Activated CD4-positive, alpha-beta memory T cell treated with anti-CD3 and anti-CD28 coated beads for 36 hours (primary cell): ENCODE data around the gene SLC35A2. TPM values are rescaled to one million over a fixed set of nuclear protein-coding genes. Genes with fewer than 3 reads are reported as not detected.
A peak's percentile ranks its signal among the peaks of the same experiment; 100 is the strongest.

Experiments used
- CTCF ChIA-PET: fragments of 350-600 bp; sonication (Branson Sonifier 250); formaldehyde crosslinking; loops from one replicate; lab custom pipeline; 2021; ENCODE audit warnings: antibody characterized with exemption, inconsistent platforms; lab: Charles Lee
- POLR2A ChIA-PET: fragments of 350-600 bp; sonication (Branson Sonifier 250); formaldehyde crosslinking; loops from one replicate; lab custom pipeline; 2021; ENCODE audit warnings: antibody characterized with exemption; lab: Charles Lee
- DNase-seq: peaks from one replicate; pipeline ENCODE4 v3.0.0-alpha.2; 2020
- H3K27ac Mint-ChIP-seq: one replicate; pipeline ENCODE4 v1.8.0; 2021; ENCODE audit warnings: mixed read lengths
- H3K27me3 Mint-ChIP-seq: one replicate; pipeline ENCODE4 v1.8.0; 2021; ENCODE audit warnings: mixed read lengths
- H3K36me3 Mint-ChIP-seq: one replicate; pipeline ENCODE4 v1.8.0; 2021; ENCODE audit warnings: mixed read lengths
- H3K4me1 Mint-ChIP-seq: one replicate; pipeline ENCODE4 v1.8.0; 2021; ENCODE audit warnings: low read depth, mixed read lengths
- H3K4me3 Mint-ChIP-seq: one replicate; pipeline ENCODE4 v1.8.0; 2021; ENCODE audit warnings: mild to moderate bottlenecking, mixed read lengths
- H3K9me3 Mint-ChIP-seq: one replicate; pipeline ENCODE4 v1.8.0; 2021; ENCODE audit warnings: mixed read lengths
- intact Hi-C: fragments of 100-400 bp; cut with micrococcal nuclease; formaldehyde crosslinking; loops from one replicate; pipeline ENCODE4 v1.15.1; 2023
- total RNA-seq, 2 experiments: library from RNA; stranded (reverse); gene quantifications; one replicate each; pipeline ENCODE4 v1.2.3, GENCODE V29; 2021

SLC35A2 gene
- total RNA-seq, 2 experiments from 2014 or later: 16.9 to 19.2 TPM

DNA sequence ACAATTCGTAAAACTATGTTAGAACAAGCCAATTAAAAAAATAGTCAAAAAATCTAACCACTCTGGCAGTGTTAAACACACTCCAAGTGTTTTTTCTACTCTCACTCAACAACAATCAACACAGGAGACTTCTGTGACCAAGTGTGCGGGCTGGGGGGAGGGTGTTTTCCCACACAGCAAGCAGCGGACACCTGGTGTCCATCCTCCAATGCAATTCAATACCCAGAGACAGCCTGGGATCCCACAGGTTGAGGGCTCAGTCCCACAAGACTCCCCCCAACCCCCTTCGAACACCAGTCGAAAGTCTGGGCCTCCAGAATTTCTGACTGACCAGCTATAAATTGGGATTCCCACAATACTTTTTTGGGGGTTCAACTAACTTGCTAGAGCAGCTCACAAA is 15.7 kb upstream of the SLC35A2 start:
- H3K4me3 Mint-ChIP-seq: no peak overlapping the region
- intact Hi-C loops: no loop called here
- no peak overlapping the region for H3K27ac Mint-ChIP-seq
- POLR2A ChIA-PET: interaction anchor here (1.0 to 4.2 kb wide), 3 partner anchors 7 to 12 kb away, joined by 3 to 13 read pairs (median 4); partner anchors contain the start of gene PIM2
- H3K4me1 Mint-ChIP-seq: peaks cover 34% of the 10 kb centered on the region
- DNase-seq: no peak
- H3K27me3 Mint-ChIP-seq: no peaks in the 10 kb centered on the region
- H3K36me3 Mint-ChIP-seq: peaks cover 31% of the 10 kb centered on the region
- no peaks in the 10 kb centered on the region for H3K9me3 Mint-ChIP-seq
- CTCF ChIA-PET: interaction anchor here (0.8 to 1.1 kb wide), 2 partner anchors 10 to 18 kb away, joined by 3 read pairs; no protein-coding TSS in a partner anchor

GRCh38 chrX:48924270-48924669 is 12.8 kb upstream of the SLC35A2 start:
- Mint-ChIP-seq H3K27me3 (no peaks in the 10 kb centered on the region), H3K36me3 (peaks cover 41% of the 10 kb centered on the region), H3K27ac (peak overlapping the region; percentile 87), H3K4me3 (no peak overlapping the region), H3K4me1 (peaks cover 48% of the 10 kb centered on the region), H3K9me3 (no peaks in the 10 kb centered on the region)
- ChIA-PET POLR2A (no interaction called here), CTCF (interaction anchor here (2.0 kb wide), 1 partner anchor 22 kb away, joined by 6 read pairs; no protein-coding TSS in a partner anchor)
- intact Hi-C loops: no loop called here
- peak; percentile 16 for DNase-seq

GRCh38 chrX:48923771-48924170 is 12.3 kb upstream of the SLC35A2 start:
- no peaks in the 10 kb centered on the region for H3K9me3 Mint-ChIP-seq
- H3K4me1 Mint-ChIP-seq: peaks cover 48% of the 10 kb centered on the region
- ChIA-PET CTCF (interaction anchor here (2.0 kb wide), 1 partner anchor 23 kb away, joined by 6 read pairs; no protein-coding TSS in a partner anchor), POLR2A (no interaction called here)
- no peak overlapping the region for H3K4me3 Mint-ChIP-seq
- intact Hi-C loops: no loop called here
- H3K27me3 Mint-ChIP-seq: no peaks in the 10 kb centered on the region
- H3K27ac Mint-ChIP-seq: peak overlapping the region; percentile 87
- no peak for DNase-seq
- H3K36me3 Mint-ChIP-seq: peaks cover 44% of the 10 kb centered on the region

- H3K27me3 Mint-ChIP-seq: peaks cover 4% of the 10 kb centered on the region
- H3K9me3 Mint-ChIP-seq: no peaks in the 10 kb centered on the region
- H3K4me3 Mint-ChIP-seq: peak overlapping the region; percentile 98
- peak overlapping the region; percentile 99 for H3K27ac Mint-ChIP-seq
- intact Hi-C loops: no loop called here
- ChIA-PET CTCF (interaction anchor here (1.1 to 1.8 kb wide), 2 partner anchors 17 to 18 kb away, joined by 3 to 5 read pairs; no protein-coding TSS in a partner anchor), POLR2A (interaction anchor here (1.4 to 8.8 kb wide), 3 partner anchors 8 to 18 kb away, joined by 8 to 286 read pairs (median 13); no protein-coding TSS in a partner anchor)
- peaks cover 40% of the 10 kb centered on the region for H3K4me1 Mint-ChIP-seq
- peaks cover 68% of the 10 kb centered on the region for H3K36me3 Mint-ChIP-seq
- DNase-seq: no peak
These were observed 9.3 kb upstream of the SLC35A2 start for GRCh38 chrX:48920718-48921104.

DNA sequence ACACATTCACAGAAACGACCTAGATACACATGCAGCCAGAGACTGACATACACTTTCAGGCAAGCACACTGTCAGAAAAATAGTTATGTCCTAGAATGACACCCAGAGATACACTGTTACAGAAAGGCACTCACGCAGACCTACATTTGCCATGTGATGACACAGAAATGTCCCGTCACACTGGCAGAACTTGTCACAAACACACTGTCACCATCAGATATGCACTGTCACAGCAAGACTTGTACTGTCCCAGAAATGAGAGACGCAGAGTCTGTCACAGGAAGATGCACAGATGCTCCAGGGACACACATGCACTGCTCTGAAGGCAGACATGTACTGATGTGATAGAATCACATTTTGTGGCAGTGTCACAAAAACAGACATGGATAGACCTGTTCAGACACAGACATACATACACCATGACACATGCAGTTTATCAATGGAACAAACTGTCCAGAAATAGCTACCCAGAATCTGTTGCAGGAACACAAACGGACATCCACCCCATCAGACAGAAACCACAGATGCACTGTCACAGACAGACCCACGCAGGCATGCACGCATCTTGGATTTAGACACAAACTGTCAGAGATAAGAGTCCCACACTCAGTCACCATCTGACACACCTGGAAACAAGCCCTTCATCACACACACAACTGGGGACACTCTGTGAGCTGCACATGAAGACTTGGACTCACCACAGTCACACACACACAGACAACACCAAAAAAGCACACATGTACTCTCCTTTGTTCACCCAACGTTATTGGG is 8.7 kb upstream of the SLC35A2 start:
- H3K9me3 Mint-ChIP-seq: no peaks in the 10 kb centered on the region
- peaks cover 35% of the 10 kb centered on the region for H3K4me1 Mint-ChIP-seq
- CTCF ChIA-PET: interaction anchor here (1.0 to 1.8 kb wide), 5 partner anchors 17 to 26 kb away, joined by 3 to 6 read pairs (median 5); no protein-coding TSS in a partner anchor
- DNase-seq: peak; percentile 68
- peak overlapping the region; percentile 99 for H3K27ac Mint-ChIP-seq
- H3K36me3 Mint-ChIP-seq: peaks cover 69% of the 10 kb centered on the region
- intact Hi-C loops: loop anchor here (1.0 to 10.0 kb wide), 8 partner anchors 17 to 381 kb away; partner anchors contain the start of genes HDAC6, PQBP1, TBC1D25 and TFE3
- H3K27me3 Mint-ChIP-seq: peaks cover 4% of the 10 kb centered on the region
- POLR2A ChIA-PET: interaction anchor here (0.9 to 8.8 kb wide), 7 partner anchors 8 to 38 kb away, joined by 3 to 286 read pairs (median 5); no protein-coding TSS in a partner anchor
- H3K4me3 Mint-ChIP-seq: peak overlapping the region; percentile 98

DNA sequence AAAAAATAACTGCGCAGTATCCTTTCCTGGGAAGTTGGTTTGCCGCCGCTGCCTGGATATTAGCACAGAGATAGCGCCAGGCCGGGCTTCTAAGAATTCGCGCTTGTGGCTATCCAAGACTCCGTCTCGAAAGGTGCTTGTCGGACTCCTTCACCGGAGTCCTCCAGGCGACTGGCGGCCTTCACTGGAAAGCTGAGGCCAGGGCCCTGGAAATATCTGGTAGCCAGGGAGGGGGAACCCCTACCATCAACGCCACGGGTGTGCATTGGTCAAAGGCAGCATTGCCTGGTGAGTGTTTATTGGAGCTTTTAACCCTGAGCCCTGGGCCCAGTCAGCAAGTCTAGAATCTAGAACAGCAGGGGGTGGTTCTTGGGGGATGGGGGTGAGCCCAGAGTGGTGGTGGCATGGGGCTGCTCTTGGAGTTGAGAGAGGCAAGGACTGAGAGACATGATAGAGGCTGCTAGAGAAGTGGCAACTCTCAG is 8.0 kb upstream of the SLC35A2 start:
- Mint-ChIP-seq H3K27ac (peak overlapping the region; percentile 99), H3K4me3 (peak overlapping the region; percentile 98), H3K4me1 (peaks cover 40% of the 10 kb centered on the region), H3K27me3 (peaks cover 4% of the 10 kb centered on the region), H3K36me3 (peaks cover 74% of the 10 kb centered on the region), H3K9me3 (no peaks in the 10 kb centered on the region)
- DNase-seq: peak; percentile 75
- CTCF ChIA-PET: interaction anchor here (0.6 to 1.6 kb wide), 4 partner anchors 18 to 27 kb away, joined by 3 to 6 read pairs (median 6); no protein-coding TSS in a partner anchor
- POLR2A ChIA-PET: interaction anchor here (0.6 to 8.8 kb wide), 7 partner anchors 9 to 321 kb away, joined by 3 to 286 read pairs (median 5); no protein-coding TSS in a partner anchor
- intact Hi-C loops: loop anchor here (1.0 to 10.0 kb wide), 8 partner anchors 18 to 380 kb away; partner anchors contain the start of genes HDAC6, PQBP1, TBC1D25 and TFE3

DNA sequence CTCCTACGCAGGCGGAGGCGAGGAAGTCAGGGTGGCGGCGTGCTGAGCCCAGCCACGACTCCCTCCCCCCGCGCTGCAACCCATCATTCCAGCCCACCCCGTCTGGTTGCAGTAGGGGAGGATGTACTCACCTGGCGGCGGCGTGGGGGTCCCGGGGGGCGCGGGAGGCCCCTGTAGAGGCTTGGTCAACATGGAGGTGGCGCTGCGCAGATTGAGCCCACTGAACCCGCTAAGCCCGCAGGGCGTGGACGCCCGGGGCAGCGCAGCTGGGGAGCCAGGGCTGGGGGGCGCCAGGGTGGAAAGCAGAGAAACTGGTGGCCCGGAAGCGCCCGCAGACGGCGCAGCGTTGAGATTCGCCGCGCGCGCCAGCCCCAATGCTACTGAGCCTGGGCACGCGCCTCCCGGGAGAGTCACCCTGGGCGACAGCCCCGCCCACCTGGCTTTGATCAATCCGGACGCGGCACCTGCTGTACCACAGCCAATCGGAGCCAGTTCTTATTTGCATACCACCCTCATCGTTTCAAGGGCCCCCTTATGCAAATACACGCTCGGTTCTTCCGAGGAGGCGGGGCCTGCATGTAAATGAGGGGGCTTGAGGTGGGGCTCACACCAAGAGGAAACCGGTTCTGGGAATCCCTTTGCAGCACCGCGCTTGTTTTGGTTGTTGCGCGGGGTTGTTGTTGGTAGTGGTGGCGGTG is 7.3 kb upstream of the SLC35A2 start, which contains the start of gene PIM2:
Gene PIM2 (minus strand): TSS at position 382 of the 698 bp plus-strand sequence. CDS start 190 bp downstream, at position 192.
- Mint-ChIP-seq H3K36me3 (peaks cover 75% of the 10 kb centered on the region), H3K27me3 (peaks cover 4% of the 10 kb centered on the region), H3K4me3 (peak within 1 kb of the TSS; percentile 98), H3K27ac (peak within 1 kb of the TSS; percentile 99), H3K9me3 (no peaks in the 10 kb centered on the region), H3K4me1 (peaks cover 41% of the 10 kb centered on the region)
- ChIA-PET POLR2A (interaction anchor here (0.6 to 8.8 kb wide), 7 partner anchors 8 to 321 kb away, joined by 3 to 286 read pairs (median 5); no protein-coding TSS in a partner anchor), CTCF (interaction anchor here (0.6 to 1.6 kb wide), 4 partner anchors 19 to 27 kb away, joined by 3 to 6 read pairs (median 6); no protein-coding TSS in a partner anchor)
- intact Hi-C loops: loop anchor here (1.0 to 10.0 kb wide), 8 partner anchors 19 to 379 kb away; partner anchors contain the start of genes HDAC6, PQBP1, TBC1D25 and TFE3
- DNase-seq: peak; percentile 94

- ChIA-PET POLR2A (interaction anchor here (8.8 kb wide), 1 partner anchor 20 kb away, joined by 286 read pairs; no protein-coding TSS in a partner anchor), CTCF (no interaction called here)
- Mint-ChIP-seq H3K4me1 (peaks cover 41% of the 10 kb centered on the region), H3K27me3 (peaks cover 4% of the 10 kb centered on the region), H3K27ac (peak overlapping the region; percentile 99), H3K9me3 (no peaks in the 10 kb centered on the region), H3K36me3 (peaks cover 79% of the 10 kb centered on the region), H3K4me3 (peak overlapping the region; percentile 98)
- intact Hi-C loops: loop anchor here (2.0 to 10.0 kb wide), 4 partner anchors 116 to 273 kb away; partner anchors contain the start of genes HDAC6 and TFE3
- DNase-seq: no peak
These were observed 6.8 kb upstream of the SLC35A2 start for GRCh38 chrX:48918301-48918642.

DNA sequence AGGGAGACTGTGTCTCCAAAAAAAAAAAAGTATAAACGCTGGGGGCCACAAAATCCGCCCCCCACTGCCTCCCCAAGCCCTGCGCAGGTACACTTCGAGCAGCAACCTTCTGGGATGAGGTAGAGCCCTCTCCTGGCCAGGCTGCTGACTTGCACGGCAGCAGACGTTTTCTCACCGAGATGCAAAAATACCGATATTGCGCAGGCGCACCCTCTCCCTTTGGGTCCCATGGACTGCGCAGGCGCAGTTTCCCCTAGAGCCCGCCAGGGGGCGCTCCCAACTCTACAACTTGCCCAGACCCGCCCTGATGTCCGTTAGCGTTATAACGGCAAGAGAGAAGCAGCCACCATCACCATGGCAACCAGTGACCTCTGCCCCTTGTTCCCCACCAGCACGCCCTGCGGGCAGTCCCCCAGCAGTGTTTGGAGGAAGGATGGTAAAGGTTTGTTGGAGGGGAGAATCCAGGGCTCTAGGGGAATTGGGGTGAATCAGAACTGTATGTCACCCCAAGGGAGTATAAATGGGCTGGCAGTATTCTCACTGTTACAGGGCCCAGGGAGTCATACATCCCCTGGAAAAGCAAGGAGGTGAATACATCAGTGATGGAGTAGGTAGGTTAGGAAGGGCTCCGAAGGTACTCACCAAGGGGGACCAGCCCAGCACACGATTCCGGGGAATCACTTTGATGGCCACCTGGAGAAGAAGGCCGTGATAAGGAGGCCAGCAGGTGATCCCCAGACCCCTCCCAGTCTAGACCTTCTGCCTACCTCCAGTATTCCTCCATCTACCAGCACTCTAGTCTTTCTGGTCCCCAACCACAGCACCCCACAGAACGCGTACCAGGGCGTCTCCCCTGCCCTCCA is 5.9 kb upstream of the SLC35A2 start:
- H3K27ac Mint-ChIP-seq: peak overlapping the region; percentile 99
- intact Hi-C loops: loop anchor here (2.0 to 10.0 kb wide), 4 partner anchors 115 to 273 kb away; partner anchors contain the start of genes HDAC6 and TFE3
- DNase-seq: peak; percentile 93
- H3K27me3 Mint-ChIP-seq: peaks cover 4% of the 10 kb centered on the region
- H3K4me1 Mint-ChIP-seq: peaks cover 36% of the 10 kb centered on the region
- POLR2A ChIA-PET: interaction anchor here (0.8 to 8.8 kb wide), 2 partner anchors 21 to 39 kb away, joined by 4 to 286 read pairs; no protein-coding TSS in a partner anchor
- CTCF ChIA-PET: interaction anchor here (0.6 to 3.1 kb wide), 3 partner anchors 20 to 204 kb away, joined by 4 to 8 read pairs (median 5); no protein-coding TSS in a partner anchor
- no peaks in the 10 kb centered on the region for H3K9me3 Mint-ChIP-seq
- peaks cover 84% of the 10 kb centered on the region for H3K36me3 Mint-ChIP-seq
- H3K4me3 Mint-ChIP-seq: peak overlapping the region; percentile 98
